ENCODE results near the gene POU2F3. TPM values are rescaled to one million over a fixed set of nuclear protein-coding genes. Genes with fewer than 3 reads are reported as not detected.
A peak's percentile ranks its signal among the peaks of the same experiment; 100 is the strongest.

Gene POU2F3
- total RNA-seq, 1 donor from 2014 or later = not detected

DNA sequence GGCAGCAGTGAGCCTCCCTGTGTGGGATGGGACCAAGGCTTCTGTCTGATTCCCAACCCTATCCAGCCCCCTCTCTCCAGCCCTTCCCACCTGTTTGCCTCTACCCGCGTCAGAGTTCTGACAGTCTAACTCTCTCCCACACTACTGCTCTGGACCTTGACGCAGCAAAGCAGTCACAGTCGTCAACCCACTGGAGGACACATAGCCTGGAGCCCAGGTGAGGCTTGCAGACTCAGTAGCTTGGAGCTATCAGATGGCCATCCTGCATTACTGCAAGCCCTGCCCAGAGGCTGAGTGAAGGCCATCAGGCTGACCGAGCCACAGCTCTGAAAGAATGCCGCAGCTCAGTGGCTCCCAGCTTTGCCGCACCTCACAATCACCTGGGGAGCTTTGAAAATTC lies 25.4 kb upstream of the POU2F3 start:
- Mint-ChIP-seq H3K9me3 (ENCODE audit: unreplicated experiment) (no peaks in the 10 kb centered on the region), H3K4me1 (ENCODE audit: unreplicated experiment) (peaks cover 39% of the 10 kb centered on the region), H3K4me3 (ENCODE audit: unreplicated experiment) (no peak overlapping the region), H3K27me3 (ENCODE audit: unreplicated experiment) (no peaks in the 10 kb centered on the region), H3K36me3 (ENCODE audit: unreplicated experiment) (no peaks in the 10 kb centered on the region), H3K27ac (ENCODE audit: unreplicated experiment) (no peak overlapping the region)
- DNase-seq (ENCODE audit: extremely low spot score, unreplicated experiment) = no peak
- no peak for TF ChIP-seq CTCF (IDR thresholded peaks at IDR 0.05)

DNA sequence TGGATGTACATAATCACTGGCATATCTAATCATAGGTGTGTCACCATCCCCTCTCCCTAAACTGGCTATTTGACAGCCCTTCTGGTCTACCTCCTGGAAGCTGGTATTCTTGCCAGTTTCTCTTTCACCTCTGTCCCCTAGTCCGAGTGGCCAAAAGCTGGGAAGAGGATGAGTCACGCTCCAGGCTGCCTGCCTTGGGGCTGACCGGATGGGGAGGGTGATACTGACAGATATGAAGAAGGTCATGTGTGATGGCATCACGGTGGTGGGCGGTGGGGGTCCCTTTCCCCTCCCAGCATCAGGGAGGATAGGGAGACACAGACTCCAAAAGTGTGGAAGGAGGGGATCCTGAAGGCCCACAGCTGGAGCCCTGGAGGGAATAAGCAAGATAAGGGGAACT lies 24.3 kb upstream of the POU2F3 start:
- no peak for TF ChIP-seq CTCF (IDR thresholded peaks at IDR 0.05)
- DNase-seq (ENCODE audit: extremely low spot score, unreplicated experiment) = no peak
- Mint-ChIP-seq H3K27me3 (ENCODE audit: unreplicated experiment) (no peaks in the 10 kb centered on the region), H3K4me1 (ENCODE audit: unreplicated experiment) (peaks cover 33% of the 10 kb centered on the region), H3K36me3 (ENCODE audit: unreplicated experiment) (no peaks in the 10 kb centered on the region), H3K27ac (ENCODE audit: unreplicated experiment) (peak overlapping the region; percentile 16), H3K9me3 (ENCODE audit: unreplicated experiment) (no peaks in the 10 kb centered on the region), H3K4me3 (ENCODE audit: unreplicated experiment) (no peak overlapping the region)

DNA sequence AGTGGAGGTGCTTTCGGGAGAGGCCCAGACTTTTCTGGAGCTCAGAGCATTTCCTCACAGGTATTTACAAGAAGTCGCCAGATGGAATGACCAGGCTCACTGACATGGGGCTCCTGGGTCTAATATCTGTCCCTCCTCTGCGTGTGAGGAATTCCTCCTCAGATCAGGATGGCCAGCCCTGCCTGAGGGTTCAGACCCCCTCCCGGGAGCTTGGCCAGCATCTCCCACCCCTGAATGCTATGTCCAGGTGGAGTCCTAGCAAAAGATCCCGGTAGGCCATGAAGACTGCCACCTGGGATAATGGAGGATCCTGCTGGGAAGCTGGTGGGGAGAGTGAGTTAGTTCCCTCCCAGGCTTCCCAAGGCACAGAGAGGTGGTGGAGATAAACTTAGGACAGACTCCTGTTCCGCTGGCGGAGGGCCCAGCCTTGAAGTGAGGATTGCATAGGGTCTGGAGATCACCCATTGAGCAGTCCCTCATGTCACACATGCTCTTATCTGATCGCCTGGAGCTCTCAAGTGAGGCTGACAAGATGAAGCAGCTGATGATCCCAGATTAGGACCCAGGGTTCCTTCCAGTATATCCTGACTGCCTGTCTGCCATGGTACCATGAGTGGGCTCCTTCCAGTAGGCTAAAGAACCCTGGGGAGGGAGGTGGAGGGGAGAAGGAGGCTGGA lies 23.4 kb upstream of the POU2F3 start:
- no peaks in the 10 kb centered on the region for H3K27me3 Mint-ChIP-seq (ENCODE audit: unreplicated experiment)
- no peaks in the 10 kb centered on the region for H3K9me3 Mint-ChIP-seq (ENCODE audit: unreplicated experiment)
- no peak for TF ChIP-seq CTCF (IDR thresholded peaks at IDR 0.05)
- DNase-seq (ENCODE audit: extremely low spot score, unreplicated experiment) = no peak
- no peak overlapping the region for H3K4me3 Mint-ChIP-seq (ENCODE audit: unreplicated experiment)
- peaks cover 32% of the 10 kb centered on the region for H3K4me1 Mint-ChIP-seq (ENCODE audit: unreplicated experiment)
- no peak overlapping the region for H3K27ac Mint-ChIP-seq (ENCODE audit: unreplicated experiment)
- no peaks in the 10 kb centered on the region for H3K36me3 Mint-ChIP-seq (ENCODE audit: unreplicated experiment)

GRCh38 chr11:120217526-120217925 lies 22.4 kb upstream of the POU2F3 start:
- Mint-ChIP-seq H3K36me3 (ENCODE audit: unreplicated experiment) (no peaks in the 10 kb centered on the region), H3K4me1 (ENCODE audit: unreplicated experiment) (peaks cover 25% of the 10 kb centered on the region), H3K4me3 (ENCODE audit: unreplicated experiment) (no peak overlapping the region), H3K9me3 (ENCODE audit: unreplicated experiment) (no peaks in the 10 kb centered on the region), H3K27ac (ENCODE audit: unreplicated experiment) (no peak overlapping the region), H3K27me3 (ENCODE audit: unreplicated experiment) (no peaks in the 10 kb centered on the region)
- no peak for TF ChIP-seq CTCF (IDR thresholded peaks at IDR 0.05)
- no peak for DNase-seq (ENCODE audit: extremely low spot score, unreplicated experiment)

GRCh38 chr11:120217941-120218694 lies 21.8 kb upstream of the POU2F3 start:
- TF ChIP-seq CTCF (IDR thresholded peaks at IDR 0.05) = no peak
- no peak for DNase-seq (ENCODE audit: extremely low spot score, unreplicated experiment)
- Mint-ChIP-seq H3K9me3 (ENCODE audit: unreplicated experiment) (no peaks in the 10 kb centered on the region), H3K36me3 (ENCODE audit: unreplicated experiment) (no peaks in the 10 kb centered on the region), H3K27ac (ENCODE audit: unreplicated experiment) (no peak overlapping the region), H3K4me1 (ENCODE audit: unreplicated experiment) (peaks cover 20% of the 10 kb centered on the region), H3K4me3 (ENCODE audit: unreplicated experiment) (no peak overlapping the region), H3K27me3 (ENCODE audit: unreplicated experiment) (no peaks in the 10 kb centered on the region)
